GM21825 (cell line): ENCODE data around the gene LSS.
"Not testable (repeated sequence)": the region's sequence is repeated elsewhere in the genome, so short reads cannot be mapped to it uniquely, and the experiment has no call there.

Experiments
- ATAC-seq: cut with Tn5 transposase; IDR thresholded peaks from one replicate; pipeline ENCODE4 v1.9.1; 2021; ENCODE audit warnings: mild to moderate bottlenecking, moderate library complexity; ENCODE audit not compliant: unreplicated experiment

Gene LSS

GRCh38 chr21:46142582-46143473 is 85.7 kb downstream of the LSS start:
- ATAC-seq = no peak

- no peak for ATAC-seq
Measured at GRCh38 chr21:46141767-46142581, 86.6 kb downstream of the LSS start.

GRCh38 chr21:46140352-46141003 is 88.1 kb downstream of the LSS start:
- not testable (repeated sequence) for ATAC-seq

DNA sequence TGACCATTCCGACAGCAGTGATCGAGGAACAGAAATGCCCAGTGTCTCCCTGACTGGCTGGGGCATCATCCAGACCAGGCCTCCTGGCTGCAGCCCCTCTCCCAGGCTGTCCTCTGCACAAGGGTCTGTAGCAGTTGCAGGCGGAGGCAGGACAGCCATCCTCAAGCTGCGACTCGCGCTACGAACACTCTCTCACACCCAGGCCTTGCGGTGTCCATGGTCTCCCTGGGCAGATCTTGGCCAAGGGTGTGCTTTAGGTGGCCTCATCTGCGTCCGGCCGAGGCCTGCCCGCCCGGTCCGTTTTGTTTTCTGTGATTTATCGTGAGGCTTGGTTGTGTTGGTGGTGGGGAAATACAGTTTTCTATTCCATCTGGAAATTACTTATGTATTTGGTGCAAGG is 88.9 kb downstream of the LSS start:
- ATAC-seq = no peak

- no peak for ATAC-seq
Measured at GRCh38 chr21:46138383-46138970, 90.1 kb downstream of the LSS start.
